Glomerular endothelial cell (primary cell): ENCODE data around the gene CD7. TPM values are rescaled to one million over a fixed set of nuclear protein-coding genes. Genes with fewer than 3 reads are reported as not detected.

Experiments
- DNase-seq: peaks from one replicate; pipeline ENCODE4 v3.0.0-alpha.2; 2011; ENCODE audit warnings: low read depth, low spot score; ENCODE audit errors: extremely low read depth
- total RNA-seq: library from RNA; depleted of rRNA; stranded (reverse); fragments of >200 nt; gene quantifications from 2 replicates; pipeline ENCODE4 v1.2.3, GENCODE V29; 2015

Gene CD7
- total RNA-seq, 1 donor from 2014 or later, result not detected

GRCh38 chr17:82316651-82317393, 586 bp downstream of the CD7 start:
- no peak for DNase-seq

GRCh38 chr17:82315703-82316358, 1.6 kb downstream of the CD7 start:
- no peak for DNase-seq

GRCh38 chr17:82314727-82315605, 2.4 kb downstream of the CD7 start:
- no peak for DNase-seq

DNA sequence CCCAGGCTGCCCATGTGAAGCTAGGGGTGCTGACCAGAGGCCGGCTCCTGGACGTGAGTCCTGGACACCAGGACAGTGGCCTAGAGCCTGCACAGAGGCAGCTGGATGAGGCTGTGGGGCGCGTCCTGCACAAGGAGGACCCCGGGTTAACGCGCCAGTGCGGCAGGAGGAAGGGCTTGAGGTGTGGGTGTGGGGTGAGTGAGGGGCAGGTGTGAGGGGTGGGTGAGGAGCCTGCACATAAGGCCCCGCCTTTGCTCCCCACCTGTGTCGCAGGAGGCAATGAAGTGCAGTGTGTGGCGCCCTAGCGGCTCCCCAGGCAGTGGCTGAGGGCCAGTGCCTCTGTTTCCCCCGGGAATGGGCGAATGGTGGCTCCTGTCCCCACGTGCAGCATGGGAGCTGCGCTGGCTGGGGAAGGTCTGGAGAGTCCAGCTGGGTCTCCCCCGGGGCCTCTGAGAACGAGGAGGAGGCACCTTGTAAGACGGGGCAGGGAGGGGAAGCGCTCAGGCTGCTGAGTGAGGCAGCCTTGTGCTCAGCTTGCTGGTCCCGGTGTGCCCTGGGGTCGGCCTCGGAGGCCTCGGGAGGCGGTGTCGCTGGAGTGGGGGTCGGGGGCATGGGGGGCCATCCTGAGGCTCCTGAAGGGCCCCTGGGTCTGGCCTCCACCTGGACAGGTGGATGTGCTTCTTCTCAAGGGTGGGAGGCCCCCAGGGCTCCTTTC, 3.2 kb downstream of the CD7 start:
- DNase-seq, result no peak

DNA sequence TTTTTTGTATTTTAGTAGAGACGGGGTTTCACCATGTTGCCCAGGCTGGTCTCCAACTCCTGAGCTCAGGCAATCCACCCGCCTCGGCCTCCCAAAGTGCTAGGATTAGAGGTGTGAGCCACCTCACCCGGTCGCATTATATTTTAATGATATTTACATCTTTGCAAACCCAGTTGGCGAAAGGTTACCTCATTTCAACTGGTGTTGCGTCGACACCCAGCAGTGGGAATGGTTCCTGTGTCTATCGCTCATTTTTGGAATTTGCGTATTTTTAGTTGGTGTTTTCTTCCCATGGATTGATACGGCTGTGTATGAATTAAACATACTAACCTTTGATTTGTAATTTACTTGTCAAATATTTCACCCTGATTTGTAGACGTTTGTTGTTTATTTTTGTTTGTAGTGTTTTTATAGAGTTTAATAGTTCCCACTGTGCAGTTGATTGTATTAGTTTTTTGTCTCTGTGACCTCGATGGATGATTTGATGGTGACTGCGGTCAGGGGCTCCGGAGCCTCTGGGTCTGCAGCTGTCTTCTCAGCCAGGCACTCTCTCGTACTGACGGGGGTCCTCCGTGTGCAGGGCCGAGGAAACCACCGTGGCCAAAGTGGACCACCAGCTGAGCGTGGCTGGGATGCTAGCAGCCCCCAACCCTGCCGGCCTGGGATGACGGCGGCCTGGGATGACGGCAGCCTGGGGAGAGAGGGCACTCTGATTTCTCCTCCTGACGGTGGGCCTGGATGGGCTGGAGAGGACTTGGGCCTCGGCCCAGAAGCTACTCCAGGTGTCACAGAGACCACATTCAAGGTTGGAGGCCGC, 4.0 kb downstream of the CD7 start:
- DNase-seq, result no peak

DNA sequence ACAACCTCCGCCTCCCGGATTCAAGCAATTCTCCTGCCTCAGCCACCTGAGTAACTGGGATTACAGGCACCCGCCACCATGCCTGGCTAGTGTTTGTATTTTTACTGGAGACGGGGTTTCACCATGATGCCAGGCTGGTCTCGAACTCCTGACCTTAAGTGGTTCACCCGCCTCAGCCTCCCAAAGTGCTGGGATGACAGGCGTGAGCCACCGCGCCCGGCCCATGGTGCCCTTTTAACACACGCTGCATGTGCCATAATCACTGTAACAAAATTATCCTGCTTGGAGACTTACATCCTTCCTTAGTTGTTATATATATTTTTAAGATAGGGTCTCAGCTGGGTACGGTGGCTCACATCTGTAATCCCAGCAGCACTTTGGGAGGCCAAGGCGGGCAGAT, 5.4 kb downstream of the CD7 start:
- no peak for DNase-seq

DNA sequence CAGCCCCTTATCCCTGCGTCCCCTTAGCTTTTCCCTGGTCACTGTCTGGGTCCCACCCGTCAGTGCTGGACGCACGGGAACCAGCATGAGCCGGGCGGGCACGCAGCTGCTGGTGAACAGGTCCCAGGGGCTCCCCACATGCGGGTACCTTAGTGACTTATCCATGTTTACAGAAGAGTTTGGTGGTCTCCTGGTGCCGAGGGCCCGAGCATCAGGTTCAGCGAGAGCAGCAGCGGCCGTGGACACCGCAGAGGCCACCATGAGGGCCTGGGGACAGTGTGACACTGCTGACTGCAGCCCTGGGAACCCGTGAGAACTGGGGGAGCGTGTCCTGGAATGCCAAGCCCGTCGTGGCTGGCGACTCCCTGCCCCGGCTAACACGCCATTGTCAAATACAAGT, 6.5 kb downstream of the CD7 start:
- no peak for DNase-seq

DNA sequence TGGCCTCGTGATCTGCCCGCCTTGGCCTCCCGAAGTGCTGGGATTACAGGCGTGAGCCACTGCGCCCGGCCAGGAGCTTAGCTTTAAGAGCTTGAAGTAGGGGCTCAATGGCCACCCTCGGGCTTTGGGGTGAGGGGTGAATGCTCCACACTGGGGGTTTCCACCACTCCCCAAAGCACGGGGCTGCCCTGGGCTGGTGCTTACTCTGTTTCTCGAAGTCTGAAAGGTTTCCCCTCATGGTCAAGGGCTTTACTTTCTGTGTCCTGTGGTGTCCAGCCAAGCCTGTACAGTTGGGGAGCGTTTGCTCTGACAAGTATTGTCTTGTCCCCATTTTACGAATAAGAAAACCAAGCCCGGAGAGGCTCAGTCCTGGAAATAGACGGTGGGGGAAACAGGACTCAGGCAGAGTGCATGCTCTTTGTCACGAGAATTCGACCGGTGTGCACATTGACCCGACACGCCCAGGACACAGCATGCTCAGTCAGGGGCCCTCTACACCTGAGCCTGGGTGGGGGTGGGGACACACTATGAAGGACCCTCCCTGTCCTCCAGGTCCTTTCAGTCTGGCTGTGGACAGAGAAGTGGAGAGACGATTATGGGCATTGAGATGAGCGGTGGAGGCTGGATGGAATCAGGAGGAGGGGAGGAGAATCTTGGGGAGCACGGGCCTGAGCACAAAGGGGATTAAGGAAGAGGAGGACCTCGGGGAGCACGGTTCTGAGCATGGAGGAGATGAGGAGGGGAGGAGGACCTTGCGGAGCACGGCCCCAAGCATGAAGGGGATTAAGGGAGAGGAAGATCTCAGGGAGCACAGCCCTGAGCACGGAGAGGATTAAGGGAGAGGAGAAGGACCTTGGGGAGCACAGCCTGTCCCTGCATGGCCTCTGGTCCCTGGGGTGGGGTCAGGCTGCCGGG, 7.5 kb downstream of the CD7 start:
- DNase-seq, result no peak

DNA sequence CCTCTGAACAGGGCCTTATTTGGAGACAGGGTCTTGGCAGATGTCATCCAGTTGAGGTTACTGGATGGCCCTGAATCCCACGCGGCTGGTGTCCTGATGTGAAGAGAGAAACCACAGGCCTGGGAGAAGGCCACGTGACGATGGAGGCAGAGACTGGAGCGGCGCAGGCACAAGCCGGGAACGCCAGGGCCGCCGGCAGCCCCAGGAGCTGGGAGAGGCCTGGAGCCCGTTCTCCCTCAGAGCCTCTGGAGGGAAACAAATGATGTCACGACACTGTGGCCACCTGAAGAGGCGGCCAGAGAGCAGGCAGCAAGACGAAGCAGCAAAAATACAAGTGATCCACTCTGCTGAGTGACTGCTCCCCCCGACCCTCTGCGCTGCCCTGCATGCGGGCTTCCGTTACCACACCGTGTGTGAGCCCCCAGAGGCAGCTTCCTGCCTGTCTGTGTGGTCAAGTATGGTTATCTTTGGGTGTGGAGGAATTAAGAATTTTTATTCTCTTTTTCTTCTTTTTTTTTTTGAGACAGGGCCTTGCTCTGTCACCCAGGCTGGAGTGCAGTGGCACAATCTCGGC, 11.6 kb downstream of the CD7 start:
- DNase-seq, result no peak

GRCh38 chr17:82304826-82305726, 12.3 kb downstream of the CD7 start:
- DNase-seq, result no peak

DNA sequence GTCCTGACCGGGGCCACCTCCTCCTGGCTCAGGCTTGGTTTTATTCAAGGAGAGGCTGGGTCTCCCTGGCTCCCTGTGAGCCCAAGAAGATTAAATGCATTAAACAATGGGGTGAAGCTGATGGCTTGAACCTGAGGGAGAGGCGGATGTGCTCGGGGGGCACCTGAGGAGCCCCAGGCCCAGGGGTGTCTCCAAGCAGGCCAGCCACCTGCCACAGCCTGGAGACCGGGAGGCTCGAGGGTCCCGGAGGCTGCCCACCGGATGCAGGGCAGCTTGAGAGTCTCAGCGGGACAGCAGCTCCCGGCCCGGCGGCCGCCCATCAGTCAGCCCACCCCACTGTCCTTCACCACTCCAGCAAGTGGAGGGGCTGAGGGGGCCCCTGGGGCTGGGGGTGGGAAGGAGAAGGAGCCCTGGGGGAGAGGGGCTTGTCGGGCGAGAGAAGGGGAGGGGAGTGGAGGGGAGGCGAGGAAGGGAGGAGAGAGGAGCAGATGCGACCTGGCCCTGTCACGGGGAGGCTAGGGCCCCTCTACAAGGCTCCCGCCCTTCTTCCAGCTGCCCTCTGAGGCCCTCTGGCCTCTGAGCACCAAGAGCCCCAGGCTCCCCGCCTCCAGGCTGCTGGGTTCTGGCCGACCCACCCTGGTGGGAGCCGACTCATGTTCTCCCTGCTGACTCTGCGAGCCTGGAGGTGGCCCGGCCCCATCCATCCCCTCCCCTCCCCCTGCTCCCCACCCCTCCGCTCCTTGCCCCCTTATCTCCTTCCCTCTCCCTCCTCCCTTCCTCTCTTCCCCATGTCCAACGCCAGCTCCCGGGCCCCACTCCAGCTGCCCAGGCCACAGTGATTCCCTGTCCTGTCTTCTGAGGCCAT, 13.2 kb downstream of the CD7 start:
- DNase-seq, result no peak

- no peak for DNase-seq
Observed at GRCh38 chr17:82302991-82303943, 14.1 kb downstream of the CD7 start.

DNA sequence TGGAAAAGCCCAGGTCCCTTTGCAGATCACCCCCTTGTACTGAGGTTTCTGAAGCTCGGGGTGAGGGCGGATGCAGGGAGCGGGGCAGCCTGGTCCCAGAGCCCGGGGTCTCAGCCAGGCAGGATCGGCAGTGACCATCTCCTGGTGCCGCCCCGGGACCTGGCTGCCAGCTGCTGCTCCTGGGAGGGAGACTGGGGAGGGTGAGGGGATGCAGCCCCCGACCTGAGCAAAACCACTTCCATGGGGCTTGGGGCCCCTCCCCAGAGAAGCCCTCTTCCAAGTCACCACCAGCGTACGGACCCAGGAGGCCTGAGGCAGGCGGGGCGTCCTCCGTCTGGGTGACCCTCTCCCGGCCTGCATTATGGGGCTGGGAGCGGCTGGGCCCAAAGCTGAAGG, 14.8 kb downstream of the CD7 start:
- DNase-seq, result no peak

DNA sequence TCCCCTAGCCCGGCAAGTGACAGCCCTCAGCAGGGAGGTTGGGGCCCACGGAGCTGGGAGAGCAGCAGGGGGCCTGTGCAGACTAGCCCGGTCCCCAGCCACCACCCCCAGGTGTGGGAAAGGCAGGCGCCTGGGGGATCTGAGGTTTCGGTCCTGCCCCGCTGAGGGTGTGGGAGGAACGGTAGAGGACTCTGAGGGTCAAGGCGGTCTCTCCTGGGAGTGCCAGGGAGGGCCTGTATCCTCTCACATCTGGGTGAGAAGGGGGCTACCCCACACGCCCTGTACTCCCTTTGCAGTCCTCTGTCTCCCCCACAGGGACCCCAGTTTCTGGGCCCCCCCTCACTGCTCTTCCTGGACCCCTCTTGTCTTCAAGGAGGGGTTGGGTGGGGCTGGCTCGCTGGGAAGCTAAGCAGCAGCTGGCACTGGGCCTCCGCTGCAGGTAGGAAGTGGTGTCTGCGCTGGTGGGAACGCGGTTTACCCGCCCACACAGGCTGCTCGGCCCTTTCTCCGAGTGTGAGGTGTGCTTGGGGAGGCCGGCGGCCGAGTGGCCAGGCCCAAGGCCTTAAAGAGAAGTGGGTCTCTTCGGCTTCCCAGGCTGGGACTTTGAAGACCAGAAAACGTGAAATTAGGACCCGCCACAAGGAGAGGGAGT, 15.4 kb downstream of the CD7 start:
- DNase-seq, result no peak

GRCh38 chr17:82301300-82301915, 16.0 kb downstream of the CD7 start:
- DNase-seq, result no peak
